GM21381 (cell line): ENCODE data around the gene INPP5D.
"Not testable (repeated sequence)": the region's sequence is repeated elsewhere in the genome, so short reads cannot be mapped to it uniquely, and the experiment has no call there.

Experiments used
- ATAC-seq: cut with Tn5 transposase; IDR thresholded peaks from one replicate; pipeline ENCODE4 v1.9.1; 2021; ENCODE audit warnings: mild to moderate bottlenecking, moderate library complexity; ENCODE audit not compliant: unreplicated experiment

Gene INPP5D

DNA sequence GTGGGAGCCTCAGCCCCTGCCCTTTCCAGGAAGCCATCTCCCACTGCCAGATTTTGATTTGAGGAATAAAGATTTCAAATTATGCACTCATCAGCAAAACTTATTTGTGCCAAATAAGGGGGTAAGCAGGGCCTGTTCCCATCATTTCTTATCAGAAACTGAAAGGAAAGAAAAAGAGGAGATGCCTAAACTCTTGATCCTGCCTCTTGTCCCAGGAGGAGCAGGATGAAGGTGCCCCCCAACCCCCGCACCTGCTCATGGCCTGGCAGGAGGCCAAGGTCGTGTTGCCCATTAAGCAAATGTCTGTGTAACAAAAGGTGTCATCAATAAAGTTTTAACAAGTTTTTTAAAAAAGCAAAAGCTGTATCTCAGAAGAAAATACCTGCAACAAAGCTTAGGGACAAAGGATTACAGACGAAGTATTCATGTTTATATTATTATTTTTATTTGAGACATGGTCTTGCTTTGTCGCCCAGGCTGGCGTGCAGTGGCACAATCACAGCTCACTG is 80.0 kb downstream of the INPP5D start:
- no peak for ATAC-seq

DNA sequence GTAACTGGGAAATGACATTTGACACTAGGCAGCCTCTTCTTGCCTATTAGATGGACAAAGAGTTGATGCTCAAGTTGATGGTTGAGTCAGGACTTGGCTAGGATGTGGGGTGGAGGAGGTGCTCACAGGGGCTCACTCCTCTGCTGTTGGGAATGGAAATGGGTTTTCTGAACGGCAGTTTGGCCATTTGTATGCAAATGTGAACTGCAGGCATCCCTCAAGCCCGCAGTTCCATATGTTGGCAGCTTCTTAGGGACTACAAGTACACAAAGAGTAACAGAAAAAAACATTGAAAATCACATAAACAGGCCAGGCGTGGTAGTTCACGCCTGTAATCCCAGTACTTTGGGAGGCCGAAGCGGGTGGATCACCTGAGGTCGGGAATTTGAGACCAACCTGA is 80.8 kb downstream of the INPP5D start:
- ATAC-seq, result no peak

GRCh38 chr2:233141901-233142300 is 81.8 kb downstream of the INPP5D start:
- ATAC-seq, result peak; percentile 23

DNA sequence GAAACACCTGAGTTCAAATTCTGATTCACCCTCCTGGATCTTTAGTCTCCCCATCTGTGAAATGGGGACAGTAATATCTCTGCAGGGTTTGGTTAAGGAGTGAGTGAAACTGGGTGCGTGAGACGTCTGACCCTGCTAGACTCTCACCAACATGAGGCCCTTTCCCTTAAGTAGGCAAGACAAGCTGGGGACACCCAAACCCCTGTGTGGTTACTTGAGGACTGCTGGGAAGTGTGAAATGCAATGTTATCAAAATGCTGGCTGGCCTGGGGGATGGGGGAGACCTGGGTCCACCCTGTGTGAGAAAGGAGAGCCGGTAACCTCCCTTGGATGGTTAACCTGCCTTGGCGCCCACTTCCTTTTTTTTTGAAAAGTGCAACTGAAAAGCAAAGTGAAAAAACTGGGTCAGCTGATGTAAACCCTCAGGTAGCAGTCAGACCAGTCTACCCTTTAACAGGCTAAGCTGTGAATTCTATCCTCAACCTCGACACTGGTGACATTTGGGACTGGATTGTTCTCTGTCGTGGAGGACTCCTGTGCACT is 82.3 kb downstream of the INPP5D start:
- ATAC-seq, result peak; percentile 80

DNA sequence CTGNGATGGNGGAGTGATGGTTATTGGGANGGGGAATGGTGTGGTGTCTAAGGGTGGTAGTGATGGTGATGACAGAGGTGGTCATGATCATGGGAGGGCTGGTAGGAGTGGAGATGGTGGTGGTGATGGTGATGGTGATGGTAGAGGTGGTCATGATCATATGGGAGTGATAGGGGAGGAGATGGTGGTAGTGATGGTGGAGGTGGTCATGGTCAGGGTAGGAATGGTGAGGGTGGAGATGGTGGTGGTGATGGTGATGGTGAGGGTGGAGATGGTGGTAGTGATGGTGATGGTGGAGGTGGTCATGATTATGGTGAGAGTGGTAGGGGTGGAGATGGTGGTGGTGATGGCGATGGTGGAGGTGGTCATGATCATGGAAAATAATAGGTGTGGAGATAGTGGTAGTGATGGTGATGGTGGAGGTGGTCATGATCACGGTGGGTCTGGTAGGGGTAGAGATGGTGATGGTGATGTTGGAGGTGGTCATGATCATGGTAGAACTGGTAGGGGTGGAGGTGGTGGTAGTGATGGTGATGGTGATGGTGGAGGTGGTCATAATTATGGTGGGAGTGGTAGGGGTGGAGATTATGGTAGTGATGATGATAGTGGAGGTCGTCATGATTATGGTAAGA is 83.7 kb downstream of the INPP5D start:
- ATAC-seq, result no peak

GRCh38 chr2:233145726-233146125 is 85.6 kb downstream of the INPP5D start:
- ATAC-seq, result no peak

DNA sequence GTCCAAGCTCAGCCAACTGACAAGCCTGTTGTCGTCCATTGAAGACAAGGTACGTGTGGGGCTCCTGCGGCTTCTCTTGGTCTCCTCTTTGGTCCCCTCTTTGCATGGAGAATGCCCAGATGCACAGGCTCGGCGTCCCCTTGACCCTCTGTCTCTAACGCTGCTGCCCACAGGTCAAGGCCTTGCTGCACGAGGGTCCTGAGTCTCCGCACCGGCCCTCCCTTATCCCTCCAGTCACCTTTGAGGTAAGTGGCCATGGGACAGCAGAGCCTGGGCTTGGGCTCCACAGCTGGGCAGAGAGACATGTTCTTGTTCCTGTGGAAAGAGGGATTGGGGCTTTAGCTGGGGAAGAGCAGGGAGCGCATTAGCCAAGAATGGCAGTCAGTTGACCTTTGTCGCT is 86.1 kb downstream of the INPP5D start:
- no peak for ATAC-seq

- no peak for ATAC-seq
Measured at GRCh38 chr2:233147136-233147828, 87.1 kb downstream of the INPP5D start.

DNA sequence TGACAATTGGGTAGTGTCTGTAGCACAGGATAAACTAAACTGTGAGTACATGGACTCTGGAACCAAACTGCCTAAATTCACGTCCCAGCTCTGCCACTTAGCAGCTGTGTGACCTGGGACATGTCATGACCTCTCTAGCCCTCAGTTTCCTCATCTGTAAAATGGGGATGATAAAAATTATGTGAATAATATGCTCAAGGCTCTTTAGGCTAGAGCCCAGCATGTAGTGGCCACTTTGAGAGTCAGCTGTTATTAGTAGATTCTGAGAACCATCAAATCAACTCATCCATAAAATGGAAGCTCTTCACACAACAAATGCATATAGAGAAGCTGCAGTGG is 87.7 kb downstream of the INPP5D start:
- no peak for ATAC-seq

GRCh38 chr2:233148354-233148753 is 88.2 kb downstream of the INPP5D start:
- ATAC-seq, result no peak

DNA sequence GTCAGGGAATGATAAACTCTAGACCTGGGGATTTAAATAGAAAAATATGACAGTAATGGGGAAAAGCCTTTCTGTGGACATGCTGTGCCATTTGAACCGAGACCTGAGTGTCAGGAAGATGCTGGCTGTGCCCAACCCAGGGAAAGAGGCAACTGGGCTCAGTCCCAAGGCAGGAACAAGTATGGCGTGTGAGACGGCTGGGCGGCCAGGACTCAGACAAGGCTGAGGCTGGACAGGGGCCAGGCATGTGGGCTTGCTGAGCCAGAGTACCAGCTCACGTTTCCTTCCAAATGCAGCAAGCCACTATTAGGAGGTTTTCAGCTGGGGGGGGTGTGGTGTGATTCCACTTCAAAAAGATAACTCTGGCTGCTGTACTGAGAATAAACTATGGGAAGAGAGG is 92.4 kb downstream of the INPP5D start:
- ATAC-seq, result no peak

DNA sequence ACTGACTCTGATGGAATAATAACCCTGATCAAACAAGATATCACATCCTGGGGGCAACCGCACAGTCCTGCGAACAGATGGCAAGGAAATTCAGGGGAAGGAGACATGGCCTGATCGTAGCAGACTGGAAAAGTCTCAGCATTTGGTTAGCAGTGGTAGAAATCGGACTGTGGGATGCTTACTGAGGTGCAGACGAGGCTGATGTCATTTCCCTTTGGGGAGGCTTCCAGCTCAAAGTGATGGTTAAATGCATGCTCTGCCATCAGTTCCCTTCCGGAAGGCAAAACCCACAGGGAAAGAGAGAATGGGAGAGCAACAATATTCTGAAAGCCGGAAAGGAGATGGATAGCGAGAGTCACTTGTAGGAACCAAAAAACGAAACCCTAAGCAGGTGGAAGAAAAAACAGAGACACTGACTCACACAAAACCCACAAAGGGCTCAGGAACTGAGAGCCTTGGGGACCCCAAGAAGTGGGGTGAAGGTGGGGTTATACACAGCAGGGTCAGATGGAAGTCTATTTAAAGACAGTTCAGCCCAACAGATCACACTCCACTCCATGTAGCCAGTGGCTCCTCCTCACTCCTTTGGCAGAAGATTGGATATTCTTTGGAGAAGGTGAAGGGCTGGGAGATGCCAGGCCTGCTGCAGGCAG is 93.1 kb downstream of the INPP5D start:
- ATAC-seq, result no peak

DNA sequence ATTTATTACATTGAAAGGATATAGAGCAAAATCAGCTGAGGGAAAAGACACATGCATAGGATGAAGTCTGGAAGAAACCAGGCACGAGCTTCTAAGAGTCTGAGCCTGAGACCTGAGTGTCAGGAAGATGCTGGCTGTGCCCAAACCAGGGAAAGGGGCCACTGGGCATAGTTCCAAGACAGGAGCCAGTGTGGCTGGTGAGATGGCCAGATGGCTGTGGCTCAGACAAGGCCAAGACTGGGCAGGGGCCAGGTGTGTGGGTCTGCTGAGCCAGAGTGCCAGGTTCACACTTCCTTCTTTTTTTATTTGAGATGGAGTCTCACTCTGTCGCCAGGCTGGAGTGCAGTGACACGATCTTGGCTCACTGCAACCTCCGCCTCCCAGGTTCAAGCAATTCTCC is 95.9 kb downstream of the INPP5D start:
- no peak for ATAC-seq

GRCh38 chr2:233156461-233156860 is 96.3 kb downstream of the INPP5D start:
- ATAC-seq, result not testable (repeated sequence)

DNA sequence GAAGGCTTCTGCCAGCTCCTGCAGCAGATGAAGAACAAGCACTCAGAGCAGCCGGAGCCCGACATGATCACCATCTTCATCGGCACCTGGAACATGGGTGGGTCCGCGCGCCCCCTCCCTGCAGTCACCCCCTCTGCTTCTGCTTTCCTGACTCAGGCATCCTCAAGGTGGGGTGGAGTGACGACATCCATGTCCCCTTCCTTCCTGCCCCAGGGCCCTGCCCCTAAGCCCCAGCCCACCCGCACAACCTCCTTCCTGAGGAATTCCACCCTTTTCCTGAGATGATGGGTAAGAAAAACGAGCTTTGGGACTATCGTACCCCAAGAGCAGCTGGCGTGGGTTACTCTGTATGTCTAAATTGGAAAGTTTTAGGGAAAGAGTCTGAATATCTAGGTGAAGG is 101.6 kb downstream of the INPP5D start:
- ATAC-seq, result no peak

- ATAC-seq, result no peak
Measured at GRCh38 chr2:233162770-233163169, 102.6 kb downstream of the INPP5D start.

GRCh38 chr2:233163486-233164103 is 103.5 kb downstream of the INPP5D start:
- no peak for ATAC-seq

GRCh38 chr2:233164128-233164635 is 104.0 kb downstream of the INPP5D start:
- ATAC-seq, result no peak

DNA sequence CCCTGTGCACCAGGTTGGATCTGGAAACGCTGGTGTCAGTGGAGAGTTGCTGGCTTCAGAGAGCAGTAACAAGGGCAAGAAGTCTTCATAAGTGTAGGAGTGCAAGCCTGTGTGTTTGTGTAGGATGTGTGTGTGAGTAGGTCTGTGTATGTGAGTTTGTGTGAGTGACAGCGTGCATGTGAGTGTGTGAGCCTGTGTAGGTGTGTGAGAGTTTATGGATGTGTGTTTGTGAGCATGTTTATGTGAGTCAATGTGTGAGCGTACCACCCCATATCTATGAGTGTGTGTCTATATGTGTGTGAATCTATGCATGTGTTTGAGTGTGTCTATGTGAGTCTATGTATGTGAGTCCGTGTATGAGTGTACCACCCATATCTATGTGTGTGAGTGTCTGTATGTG is 104.8 kb downstream of the INPP5D start:
- ATAC-seq, result no peak

DNA sequence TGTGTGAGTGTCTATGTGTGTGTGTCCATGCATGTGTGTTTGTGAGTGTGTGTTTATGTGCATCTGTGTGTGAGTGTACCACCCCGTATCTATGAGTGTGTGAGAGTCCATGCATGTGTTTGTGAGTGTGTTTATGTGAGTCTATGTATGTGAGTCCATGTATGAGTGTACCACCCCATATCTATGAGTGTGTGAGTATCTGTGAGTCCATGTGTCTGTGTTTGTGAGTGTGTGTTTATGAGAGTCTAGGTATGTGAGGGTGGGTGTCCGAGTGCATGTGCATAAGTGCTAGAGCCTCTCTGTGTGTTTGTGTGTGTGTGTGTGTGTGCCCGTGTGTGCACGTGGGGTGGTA is 105.4 kb downstream of the INPP5D start:
- ATAC-seq, result no peak

GRCh38 chr2:233165895-233166661 is 105.9 kb downstream of the INPP5D start:
- ATAC-seq, result no peak
